GM12875 (cell line): ENCODE measurements around the gene TIAM2.
A peak's percentile ranks its signal among the peaks of the same experiment; 100 is the strongest.
"Not testable (repeated sequence)": the region's sequence is repeated elsewhere in the genome, so short reads cannot be mapped to it uniquely, and the experiment has no call there.

Experiments
- H3K4me3 ChIP-seq: one replicate; pipeline ENCODE4 v1.5.1; 2011; ENCODE audit warnings: low read depth, low read length, control low read depth
- TF ChIP-seq, protein P1 (sequence below): IDR thresholded peaks from 2 replicates; pipeline ENCODE4 v1.5.1; 2011; ENCODE audit warnings: low read depth, mild to moderate bottlenecking, control low read depth, inconsistent platforms, low read length, moderate library complexity, borderline replicate concordance; ENCODE audit not compliant: insufficient read depth

The TIAM2 gene

DNA sequence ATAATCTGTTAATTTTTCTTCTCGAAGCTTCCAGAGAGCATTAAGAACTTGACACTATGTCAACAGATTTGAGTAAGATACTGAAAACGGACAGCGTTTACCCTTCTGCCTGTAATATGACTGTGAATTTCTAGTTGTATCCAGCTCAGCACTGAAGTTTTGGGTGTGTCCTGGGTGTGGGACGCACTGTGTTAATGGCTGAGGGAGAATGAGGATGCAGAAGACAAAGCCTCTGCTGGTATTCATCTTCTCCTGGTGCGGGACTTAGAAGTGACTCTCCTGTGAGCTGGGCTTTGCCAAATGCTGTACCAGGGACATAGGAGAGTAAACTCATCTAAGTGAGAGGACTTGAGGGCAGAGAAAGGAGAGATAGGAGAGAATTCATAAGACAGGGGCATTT lies 178.4 kb downstream of the TIAM2 start:
- TF ChIP-seq, protein P1, sequence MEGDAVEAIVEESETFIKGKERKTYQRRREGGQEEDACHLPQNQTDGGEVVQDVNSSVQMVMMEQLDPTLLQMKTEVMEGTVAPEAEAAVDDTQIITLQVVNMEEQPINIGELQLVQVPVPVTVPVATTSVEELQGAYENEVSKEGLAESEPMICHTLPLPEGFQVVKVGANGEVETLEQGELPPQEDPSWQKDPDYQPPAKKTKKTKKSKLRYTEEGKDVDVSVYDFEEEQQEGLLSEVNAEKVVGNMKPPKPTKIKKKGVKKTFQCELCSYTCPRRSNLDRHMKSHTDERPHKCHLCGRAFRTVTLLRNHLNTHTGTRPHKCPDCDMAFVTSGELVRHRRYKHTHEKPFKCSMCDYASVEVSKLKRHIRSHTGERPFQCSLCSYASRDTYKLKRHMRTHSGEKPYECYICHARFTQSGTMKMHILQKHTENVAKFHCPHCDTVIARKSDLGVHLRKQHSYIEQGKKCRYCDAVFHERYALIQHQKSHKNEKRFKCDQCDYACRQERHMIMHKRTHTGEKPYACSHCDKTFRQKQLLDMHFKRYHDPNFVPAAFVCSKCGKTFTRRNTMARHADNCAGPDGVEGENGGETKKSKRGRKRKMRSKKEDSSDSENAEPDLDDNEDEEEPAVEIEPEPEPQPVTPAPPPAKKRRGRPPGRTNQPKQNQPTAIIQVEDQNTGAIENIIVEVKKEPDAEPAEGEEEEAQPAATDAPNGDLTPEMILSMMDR, result no peak
- H3K4me3 ChIP-seq, result no peak overlapping the region

DNA sequence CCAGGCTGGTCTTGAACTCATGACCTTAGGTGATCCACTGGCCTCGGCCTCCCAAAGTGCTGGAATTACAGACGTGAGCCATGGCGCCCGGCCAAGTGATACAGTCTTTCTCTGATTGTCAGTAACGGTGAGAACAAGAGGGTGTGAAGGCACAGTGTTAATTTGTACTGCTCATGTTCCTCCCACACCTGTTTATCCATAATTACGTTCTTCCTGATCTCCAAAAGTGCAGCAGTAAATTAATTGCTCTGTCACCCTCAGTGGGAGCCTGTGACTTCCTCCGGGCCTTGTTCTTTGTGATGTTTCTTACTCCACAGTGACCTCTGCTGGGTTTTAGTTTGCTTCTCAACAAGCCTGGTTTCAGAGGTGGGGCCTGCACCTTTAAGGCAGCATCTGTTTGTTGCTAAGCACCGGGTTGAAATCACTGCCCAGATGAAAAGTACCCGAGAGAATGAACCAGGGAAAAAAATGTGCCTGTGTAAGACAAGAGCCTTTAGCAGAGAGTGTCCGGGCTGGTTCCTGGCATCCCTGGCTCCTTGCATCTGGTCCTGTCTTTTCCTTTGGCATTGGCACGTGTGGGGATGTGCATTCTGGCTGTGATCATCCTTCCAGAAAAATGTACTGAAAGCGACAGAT lies 179.6 kb downstream of the TIAM2 start:
- TF ChIP-seq, protein P1, result peak; percentile 49; the same call in 1 of the 2 replicates
- H3K4me3 ChIP-seq, result no peak overlapping the region

DNA sequence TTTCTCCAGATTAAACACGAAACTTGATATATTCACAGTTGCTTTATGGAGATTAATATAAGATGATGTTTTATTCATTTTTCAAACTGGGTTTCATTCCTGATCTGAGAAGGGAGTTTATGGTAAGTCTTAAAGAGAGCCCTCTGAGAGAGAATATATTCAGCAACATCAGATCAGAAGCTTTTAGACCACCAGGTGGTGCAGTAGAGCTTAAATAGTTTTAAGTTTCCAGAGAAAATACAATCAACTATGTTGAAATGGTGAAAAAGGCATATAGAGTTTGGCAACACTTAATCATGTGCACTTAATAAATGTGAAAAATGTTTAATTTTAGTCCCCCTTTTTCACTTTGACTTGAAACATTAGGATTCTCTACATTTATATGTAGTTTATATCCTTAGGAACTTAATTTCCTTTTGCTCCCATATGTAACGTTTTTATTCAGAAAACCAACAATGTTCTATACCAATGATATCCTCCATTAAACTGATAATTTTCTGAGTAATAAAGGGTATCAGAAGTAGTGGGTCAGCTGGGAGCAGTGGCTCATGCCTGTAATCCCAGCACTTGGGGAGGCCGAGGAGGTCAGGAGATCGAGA lies 182.3 kb downstream of the TIAM2 start:
- no peak overlapping the region for H3K4me3 ChIP-seq
- TF ChIP-seq, protein P1, result peak; percentile 25; the same call in 1 of the 2 replicates

DNA sequence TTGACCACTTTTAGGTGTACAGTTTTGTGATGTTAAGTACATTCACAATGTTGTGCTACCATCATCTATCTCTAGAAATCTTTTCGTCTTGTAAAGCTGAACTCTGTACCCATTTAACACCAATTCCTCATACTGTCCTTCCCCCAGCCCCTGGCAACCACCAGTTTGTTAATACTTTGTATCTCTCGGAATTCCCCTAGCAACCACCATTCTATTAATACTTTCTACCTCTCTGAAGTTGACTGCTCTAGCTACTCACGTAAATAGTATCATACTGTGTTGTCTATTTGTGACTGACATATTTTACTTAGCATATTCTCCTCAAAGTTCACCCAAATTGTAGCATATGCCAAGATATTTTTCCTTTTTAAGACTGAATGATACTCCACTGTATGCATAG lies 186.4 kb downstream of the TIAM2 start:
- no peak overlapping the region for H3K4me3 ChIP-seq
- TF ChIP-seq, protein P1, result no peak

DNA sequence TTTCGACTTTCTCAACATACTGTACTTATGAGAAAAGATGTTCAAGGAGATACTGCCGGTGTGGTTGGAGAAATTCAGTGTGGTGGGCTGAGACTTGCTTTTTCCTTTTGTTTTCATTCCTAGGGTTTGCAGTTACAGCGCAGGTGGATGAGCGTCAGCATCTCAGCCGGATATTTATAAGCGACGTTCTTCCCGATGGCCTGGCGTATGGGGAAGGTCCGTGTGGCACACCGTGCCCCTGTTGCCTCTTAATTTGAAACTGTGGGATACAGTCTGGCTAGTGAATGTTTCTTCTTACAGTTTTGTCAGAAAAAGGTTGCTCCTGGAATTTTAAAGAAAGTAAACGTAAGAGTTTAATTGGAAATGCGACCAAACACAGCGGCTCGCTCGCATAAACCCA lies 187.0 kb downstream of the TIAM2 start:
- TF ChIP-seq, protein P1, result no peak
- H3K4me3 ChIP-seq, result no peak overlapping the region

DNA sequence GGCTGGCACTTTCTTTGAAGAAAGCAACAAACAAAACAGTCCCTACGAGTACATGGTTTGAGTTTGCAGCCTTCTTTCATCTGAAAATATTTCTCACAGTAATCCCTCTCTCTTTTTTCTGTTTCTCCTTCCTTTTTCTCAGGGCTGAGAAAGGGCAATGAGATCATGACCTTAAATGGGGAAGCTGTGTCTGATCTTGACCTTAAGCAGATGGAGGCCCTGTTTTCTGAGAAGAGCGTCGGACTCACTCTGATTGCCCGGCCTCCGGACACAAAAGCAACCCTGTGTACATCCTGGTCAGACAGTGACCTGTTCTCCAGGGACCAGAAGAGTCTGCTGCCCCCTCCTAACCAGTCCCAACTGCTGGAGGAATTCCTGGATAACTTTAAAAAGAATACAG lies 188.0 kb downstream of the TIAM2 start:
- TF ChIP-seq, protein P1, result no peak
- peak overlapping the region; percentile 18 for H3K4me3 ChIP-seq

DNA sequence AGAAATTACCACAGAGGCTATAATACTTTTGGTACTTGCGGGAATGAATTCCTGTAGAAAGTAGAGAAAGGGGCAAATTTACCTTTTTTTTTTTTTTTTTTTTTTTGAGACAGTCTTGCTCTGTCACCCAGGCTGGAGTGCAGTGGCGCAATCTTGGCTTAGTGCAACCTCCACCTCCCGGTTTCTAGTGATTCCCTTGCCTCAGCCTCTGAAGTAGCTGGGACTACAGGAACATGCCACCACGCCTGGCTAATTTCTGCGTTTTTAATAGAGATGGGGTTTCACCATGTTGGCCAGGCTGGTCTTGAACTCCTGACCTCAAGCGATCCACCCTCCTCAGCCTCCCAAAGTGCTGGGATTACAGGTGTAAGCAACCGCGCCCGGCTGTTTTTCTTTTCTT lies 189.9 kb downstream of the TIAM2 start:
- H3K4me3 ChIP-seq, result not testable (repeated sequence)
